D341Med (cell line): ENCODE data around the gene RASL10B.

Experiments
- DNase-seq: peaks from one replicate; pipeline ENCODE4 v3.0.0; 2012; ENCODE audit warnings: low spot score

The RASL10B gene

GRCh38 chr17:35765756-35766488 lies 34.5 kb downstream of the RASL10B start:
- no peak for DNase-seq

GRCh38 chr17:35766489-35766877 lies 35.0 kb downstream of the RASL10B start:
- DNase-seq: no peak

GRCh38 chr17:35766903-35767510 lies 35.6 kb downstream of the RASL10B start:
- no peak for DNase-seq

- DNase-seq: no peak
Observed at GRCh38 chr17:35768797-35769196, 37.4 kb downstream of the RASL10B start.

GRCh38 chr17:35769895-35770486 lies 38.6 kb downstream of the RASL10B start:
- no peak for DNase-seq

- DNase-seq: no peak
Observed at GRCh38 chr17:35773129-35773528, 41.7 kb downstream of the RASL10B start.

DNA sequence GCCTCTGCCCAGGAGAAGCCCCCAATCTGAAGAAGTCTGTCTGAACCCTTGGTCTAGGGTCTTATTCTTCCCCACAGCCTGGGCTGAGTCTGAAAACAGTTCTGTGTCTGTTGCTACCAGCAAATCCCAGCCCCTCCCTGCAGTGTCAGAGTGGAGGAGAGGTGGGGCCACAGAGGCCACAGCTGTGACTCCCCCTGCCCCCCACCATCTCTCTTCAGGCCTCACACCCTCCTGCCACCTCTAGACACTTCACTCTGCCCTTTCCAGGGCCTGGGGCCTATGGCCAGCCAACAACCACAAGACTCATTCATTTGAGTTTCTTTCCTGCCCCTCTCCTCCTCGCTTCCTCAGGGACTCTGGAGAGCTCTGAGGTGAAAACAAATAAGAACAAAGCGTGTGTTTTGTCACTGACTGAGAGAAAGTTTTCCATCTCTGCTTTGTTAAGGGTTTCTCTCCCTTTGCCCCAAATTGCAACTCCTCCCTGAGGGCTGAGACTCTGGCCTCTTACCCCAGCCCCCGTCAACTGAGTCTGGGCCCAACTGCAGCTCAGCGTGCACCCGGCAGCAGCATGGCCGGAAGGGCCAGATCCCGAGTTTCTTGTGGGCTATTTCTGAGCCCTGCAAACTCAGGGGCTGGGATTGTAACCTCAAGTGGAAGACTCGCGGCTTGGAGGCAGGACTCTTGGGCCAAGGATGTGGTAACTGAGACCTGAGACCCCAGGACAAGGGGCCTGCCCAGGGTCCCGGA lies 42.4 kb downstream of the RASL10B start:
- DNase-seq: no peak

DNA sequence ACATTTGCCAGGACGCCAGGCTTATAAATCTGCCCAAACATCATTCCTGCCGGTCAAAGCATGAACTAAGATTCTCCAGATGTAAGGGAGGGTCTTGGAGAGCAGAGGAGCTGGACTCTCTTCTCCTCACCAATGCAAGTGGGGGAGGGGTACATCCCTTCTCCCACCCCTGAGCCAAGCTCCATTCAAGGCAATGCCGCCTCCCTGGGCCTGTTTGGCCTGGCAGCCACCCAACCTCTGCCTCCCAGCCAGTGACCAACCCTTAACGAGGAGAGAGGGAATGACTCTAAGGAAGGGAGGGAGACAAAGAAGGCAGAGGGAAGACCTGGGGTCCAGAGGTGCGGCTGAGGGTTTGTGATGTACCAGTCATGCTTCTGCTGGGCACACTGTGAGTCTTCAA lies 43.1 kb downstream of the RASL10B start:
- no peak for DNase-seq

GRCh38 chr17:35775039-35775438 lies 43.6 kb downstream of the RASL10B start:
- DNase-seq: no peak

- DNase-seq: no peak
Observed at GRCh38 chr17:35775583-35775982, 44.1 kb downstream of the RASL10B start.

DNA sequence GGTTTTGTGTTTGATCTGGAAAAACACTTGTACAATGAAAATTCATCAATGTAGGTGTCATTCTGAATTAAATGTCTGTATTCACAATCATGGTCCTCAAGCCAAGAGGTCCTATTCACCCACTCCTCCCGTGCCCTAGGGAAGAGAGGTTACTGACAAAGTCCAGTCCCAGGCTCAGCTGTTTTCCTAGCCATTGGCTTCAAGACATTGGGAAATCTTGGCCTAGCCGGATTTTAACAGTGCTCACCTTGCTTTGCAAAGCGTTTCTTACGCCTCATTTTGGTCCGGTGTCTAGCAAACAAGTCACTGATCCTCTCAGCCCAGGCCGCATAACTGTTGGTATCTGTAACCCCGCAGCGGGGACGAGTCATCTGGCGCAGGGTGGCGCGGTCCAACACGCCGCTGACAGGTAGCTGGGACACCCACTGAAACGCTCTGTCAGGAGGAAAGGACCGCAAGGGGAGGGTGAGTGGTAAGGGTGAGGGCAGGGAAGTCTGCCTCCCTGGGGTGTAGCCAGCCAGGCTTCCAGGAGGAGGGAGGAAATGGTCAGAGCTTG lies 47.3 kb downstream of the RASL10B start:
- DNase-seq: no peak

DNA sequence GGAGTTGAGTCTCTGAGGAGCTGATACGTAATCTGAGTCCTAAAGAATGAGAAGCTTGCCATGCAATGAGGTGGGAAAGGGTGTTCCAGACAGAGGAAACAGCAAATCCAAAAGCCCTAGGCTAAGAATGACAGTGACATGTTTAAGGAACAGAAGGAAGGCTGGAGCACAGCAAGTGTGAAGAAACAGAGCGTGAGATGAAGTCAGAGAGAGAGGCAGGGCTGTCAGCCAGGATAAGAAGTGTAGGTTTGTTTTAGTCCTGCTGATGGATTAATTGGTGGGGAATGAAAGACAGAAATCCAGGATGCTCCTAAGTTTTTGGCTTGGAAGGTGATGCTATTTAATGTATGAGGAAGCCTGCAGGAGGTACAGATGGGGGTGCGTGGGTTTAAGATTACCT lies 49.5 kb downstream of the RASL10B start:
- no peak for DNase-seq

DNA sequence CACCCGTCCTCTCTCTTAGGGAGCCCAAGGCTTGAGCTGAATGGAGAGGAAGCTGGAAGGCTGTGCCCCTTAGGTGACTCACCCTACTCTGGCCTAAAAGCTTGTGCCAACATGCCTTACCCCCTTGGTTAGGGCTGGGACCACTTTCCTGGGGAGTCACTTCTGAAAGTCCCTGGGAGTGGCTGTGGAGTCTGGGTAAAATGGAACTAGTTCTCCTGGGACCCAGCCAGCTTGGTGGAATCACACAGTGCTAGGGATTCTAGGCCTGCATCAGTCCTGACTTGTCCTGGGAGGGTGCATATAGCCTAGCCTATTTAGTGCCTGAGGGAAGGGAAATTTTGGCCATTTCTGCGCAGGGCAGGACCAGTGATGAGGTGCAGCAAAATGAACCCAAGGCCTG lies 53.5 kb downstream of the RASL10B start:
- DNase-seq: no peak

DNA sequence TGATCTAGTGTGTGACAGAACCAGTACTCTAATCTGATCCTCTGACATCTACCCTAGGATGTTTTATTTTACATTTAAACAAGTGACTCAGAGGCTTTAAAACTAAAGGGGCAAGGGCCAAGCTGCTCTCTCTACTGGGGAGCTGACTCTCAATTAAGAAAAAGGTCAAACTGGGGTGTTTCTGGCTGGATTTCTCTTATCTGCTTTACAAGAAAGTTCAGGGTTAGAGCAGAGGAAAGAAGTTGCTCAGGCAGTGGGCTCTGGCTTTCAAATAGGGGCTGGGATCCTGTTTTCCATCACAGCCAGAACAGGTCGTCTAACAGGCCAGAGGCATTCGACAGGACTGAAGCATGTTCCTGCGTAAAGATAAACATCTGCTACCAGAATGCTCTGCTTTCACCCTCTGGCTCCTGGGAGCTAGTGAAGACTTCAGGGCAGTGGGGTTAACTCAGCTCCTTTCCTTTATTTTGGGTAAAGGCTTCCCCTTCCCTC lies 55.5 kb downstream of the RASL10B start:
- no peak for DNase-seq

DNA sequence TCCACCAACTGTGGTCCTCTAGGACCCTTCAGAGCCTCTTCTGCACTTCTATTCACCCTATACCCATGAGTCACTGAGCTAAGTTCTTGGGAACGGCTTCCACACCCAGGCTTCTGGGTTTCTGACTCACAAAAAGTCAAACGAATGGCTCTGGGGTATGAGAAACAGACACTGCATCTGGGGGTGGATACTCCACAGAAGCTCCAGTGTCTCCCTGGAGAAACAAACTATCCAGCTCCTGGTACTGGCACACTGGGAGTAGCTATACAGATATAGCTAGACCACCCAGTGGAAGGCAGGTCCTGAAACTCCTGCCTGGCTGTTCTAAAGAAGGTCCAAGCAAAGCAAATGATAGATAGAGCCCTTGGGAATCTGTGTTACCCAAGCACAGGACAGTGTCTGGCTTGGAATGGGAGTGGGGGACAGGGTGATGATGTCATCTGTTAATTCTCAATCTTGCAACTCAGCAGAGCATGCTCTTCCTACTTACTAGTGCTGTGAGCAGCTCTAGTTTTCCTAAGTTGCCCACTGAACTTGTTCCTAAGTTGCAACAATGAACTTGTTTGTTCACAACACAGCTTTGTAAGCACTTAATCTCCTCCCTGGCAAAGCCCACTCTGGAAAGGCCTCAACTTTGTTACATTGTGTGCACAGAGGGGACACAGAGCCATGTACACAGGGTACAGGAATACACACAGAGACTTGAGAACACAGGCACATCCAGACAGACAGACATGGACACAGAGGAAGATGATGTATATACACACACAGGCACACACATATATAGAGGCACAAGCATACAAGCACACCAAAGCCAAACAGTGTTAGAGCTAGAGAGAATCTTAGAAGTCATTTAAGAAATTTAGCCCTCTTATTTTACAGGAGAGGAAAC lies 57.3 kb downstream of the RASL10B start:
- DNase-seq: no peak

DNA sequence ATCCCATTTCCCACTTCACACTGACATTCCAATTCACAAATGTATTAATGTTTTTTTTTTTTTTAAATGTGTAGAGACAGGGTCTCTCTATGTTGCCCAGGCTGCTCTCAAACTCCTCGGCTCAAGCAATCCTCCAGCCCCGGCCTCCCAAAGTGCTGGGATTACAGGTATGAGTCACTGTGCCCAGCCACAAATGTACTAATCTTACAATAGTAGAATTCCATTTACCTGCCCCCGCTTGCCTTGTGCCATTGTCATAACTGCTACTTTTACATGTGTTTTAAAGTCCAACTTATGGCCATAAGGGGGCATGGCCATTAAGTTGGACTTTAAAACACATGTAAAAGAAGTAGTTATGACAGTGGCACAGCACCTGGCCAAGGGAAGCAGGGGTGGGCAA lies 59.4 kb downstream of the RASL10B start:
- peak; percentile 1 for DNase-seq

DNA sequence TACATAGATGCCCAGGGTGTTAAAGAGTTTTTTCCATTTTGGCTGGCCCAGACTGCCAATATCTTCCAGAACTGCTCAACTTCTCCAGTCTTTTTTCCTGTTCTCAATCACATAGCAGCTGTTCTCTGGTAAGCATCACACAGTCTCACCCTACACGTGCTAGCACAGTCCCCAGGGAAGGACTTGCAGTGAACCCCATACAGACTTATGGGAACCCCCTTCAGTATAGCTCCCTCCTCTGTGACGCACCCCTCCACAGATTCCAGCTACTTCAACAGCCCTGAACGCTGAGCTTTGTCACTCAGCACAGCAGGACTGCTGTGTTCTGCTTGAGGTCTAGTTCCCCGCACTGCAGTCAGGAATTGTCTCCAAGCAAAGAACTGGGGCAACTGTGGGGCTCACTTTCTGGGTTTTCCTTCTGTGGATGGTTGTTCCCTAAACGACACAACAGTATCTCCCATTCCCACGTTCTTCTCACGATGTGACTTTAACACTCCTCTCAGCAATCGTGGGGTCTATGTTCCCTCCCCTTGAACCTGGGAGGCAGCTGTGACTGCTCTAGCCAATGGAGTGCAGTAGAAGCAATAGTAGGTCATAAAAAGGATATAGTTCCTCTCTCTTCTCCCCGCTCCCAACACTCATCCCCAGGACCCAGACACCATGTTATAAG lies 60.4 kb downstream of the RASL10B start:
- DNase-seq: no peak
